HepG2 (cell line): Measurements from ENCODE around the gene CASKIN1. TPM values are rescaled to one million over a fixed set of nuclear protein-coding genes. Genes with fewer than 3 reads are reported as not detected.

Source experiments
- ATAC-seq: fragments of 200-7000 bp; cut with Tn5 transposase; 3 replicates; pipeline ENCODE4 v1.9.1; 2020; ENCODE audit warnings: mild to moderate bottlenecking, moderate library complexity
- BruUV-seq: library from RNA; stranded (reverse); fragments of 400-500 nt; replicated peaks from 2 replicates; lab custom pipeline; 2021; lab: Mats Ljungman, UMichigan
- CTCF ChIA-PET: fragments of 300-600 bp; formaldehyde crosslinking; extraction: SDS; loops from one replicate; lab custom pipeline; 2021; ENCODE audit warnings: low total read pairs, inconsistent platforms, low intra/inter-chr PET ratio; lab: Yijun Ruan, JAX
- POLR2A ChIA-PET: fragments of 350-600 bp; sonication (Branson Sonifier 250); formaldehyde crosslinking; loops from one replicate; lab custom pipeline; 2020; ENCODE audit warnings: antibody characterized with exemption, inconsistent platforms; lab: Yijun Ruan, JAX
- DNase-seq: peaks from one replicate; pipeline ENCODE4 v3.0.0-alpha.2; 2015; ENCODE audit warnings: low spot score
- FAIRE-seq: peaks from 3 replicates; lab custom pipeline; 2011; peaks lifted over from hg19 to GRCh38; lab: Jason Lieb, UNC
- H2AFZ ChIP-seq: one replicate; pipeline ENCODE4 v1.6.1; 2011; ENCODE audit warnings: low read length, inconsistent platforms
- H3K27ac ChIP-seq: fragments of 300-600 bp; 3 replicates; pipeline ENCODE4 v1.8.0; 2011; ENCODE audit warnings: mixed run types, mild to moderate bottlenecking, mixed read lengths, low read length, inconsistent platforms; ENCODE audit not compliant: insufficient read depth; ENCODE audit errors: extremely low read length
- H3K27me3 ChIP-seq, 2 experiments: fragments of 200-600 bp in 1 of 2; 2 replicates in 1 of 2; 3 replicates in 1 of 2; pipeline versions ENCODE4 v1.6.0 to v1.8.0; 2011; ENCODE audit warnings: low read length in 2 of 2, mild to moderate bottlenecking in 2 of 2, moderate library complexity in 2 of 2, inconsistent platforms in 1 of 2; ENCODE audit not compliant: insufficient read depth in 2 of 2, control insufficient read depth in 1 of 2
- H3K36me3 ChIP-seq, 2 experiments: fragments of 200-600 bp in 1 of 2; replicated peaks in 1 of 2; 2 replicates in 1 of 2; 3 replicates in 1 of 2; pipeline versions ENCODE4 v1.5.1 to v1.8.0; 2011; ENCODE audit warnings: low read length in 2 of 2, inconsistent platforms in 1 of 2; ENCODE audit not compliant: insufficient read depth in 2 of 2, control insufficient read depth in 1 of 2
- H3K4me1 ChIP-seq: 2 replicates; pipeline ENCODE4 v1.5.1; 2012; ENCODE audit warnings: low read length, inconsistent platforms; ENCODE audit not compliant: insufficient read depth
- H3K4me2 ChIP-seq: 2 replicates; pipeline ENCODE4 v1.6.0; 2011; ENCODE audit warnings: low read depth, low read length, inconsistent platforms
- H3K4me3 ChIP-seq, 3 experiments: fragments of 200-600 bp in 1 of 3; sonication (generic), shearing (Covaris generic) in 1 of 3; replicated peaks in 1 of 3; 2 replicates each; pipeline ENCODE4 v1.5.1; 2011 to 2016; ENCODE audit warnings: low read length in 3 of 3, inconsistent platforms in 2 of 3, low read depth in 2 of 3, mild to moderate bottlenecking in 2 of 3, control low read depth in 1 of 3, mixed read lengths in 1 of 3; ENCODE audit not compliant: insufficient read depth in 1 of 3
- H3K79me2 ChIP-seq: one replicate; pipeline ENCODE4 v1.6.1; 2011; ENCODE audit warnings: low read length, inconsistent platforms; ENCODE audit not compliant: insufficient read depth
- H3K9ac ChIP-seq: 2 replicates; pipeline ENCODE4 v1.6.0; 2011; ENCODE audit warnings: mild to moderate bottlenecking, low read depth, low read length, inconsistent platforms; ENCODE audit not compliant: insufficient read depth
- H3K9me3 ChIP-seq: 2 replicates; pipeline ENCODE4 v1.5.1; 2012; ENCODE audit warnings: mild to moderate bottlenecking, low read length
- H4K20me1 ChIP-seq: 2 replicates; pipeline ENCODE4 v1.6.0; 2011; ENCODE audit warnings: inconsistent platforms, mild to moderate bottlenecking, low read length, moderate library complexity; ENCODE audit not compliant: insufficient read depth
- AGO2 ChIP-seq: fragments of 200-400 bp; formaldehyde crosslinking; optimal IDR thresholded peaks from 2 replicates; pipeline ENCODE3; 2017; ENCODE audit warnings: mild to moderate bottlenecking, low read depth, low read length, moderate library complexity
- HNRNPL ChIP-seq: fragments of 200-400 bp; formaldehyde crosslinking; IDR thresholded peaks from 2 replicates; pipeline ENCODE4 v1.6.1; 2017; ENCODE audit warnings: mild to moderate bottlenecking, low read depth, low read length
- KAT2B ChIP-seq: fragments of 150-350 bp; IDR thresholded peaks from 2 replicates; pipeline ENCODE4 v1.6.1; 2014; ENCODE audit warnings: low read depth, low read length, borderline replicate concordance
- POLR2A ChIP-seq, 2 experiments: IDR thresholded peaks; 2 replicates each; pipeline ENCODE4 v1.6.1; 2011; ENCODE audit warnings: low read depth in 2 of 2, low read length in 2 of 2, mild to moderate bottlenecking in 1 of 2, moderate library complexity in 1 of 2; ENCODE audit not compliant: insufficient read depth in 1 of 2
- RBM22 ChIP-seq: fragments of 200-400 bp; formaldehyde crosslinking; optimal IDR thresholded peaks from 2 replicates; pipeline ENCODE3; 2017; ENCODE audit warnings: mild to moderate bottlenecking, low read length, moderate library complexity
- ZBTB33 ChIP-seq: sonication (generic); formaldehyde crosslinking; IDR thresholded peaks from 2 replicates; pipeline ENCODE4 v1.4.0; 2020; ENCODE audit warnings: missing genetic modification reagents
- ZNF546 ChIP-seq: sonication (generic); formaldehyde crosslinking; conservative IDR thresholded peaks from 2 replicates; pipeline ENCODE4 v1.8.1; 2023; ENCODE audit warnings: mild to moderate bottlenecking, missing genetic modification reagents
- WGBS: methylation state at CpG from one replicate; pipeline ENCODE4 v1.1.6; 2017; ENCODE audit warnings: low lambda C conversion rate; 5-methylcytosine and 5-hydroxymethylcytosine counted together
- in situ Hi-C: cut with HindIII; loops from 2 replicates; pipeline ENCODE4 v1.10.0; 2017; ENCODE audit warnings: low pct_unique_long_range_greater_than_20kb; ENCODE audit not compliant: extremely low pct_ligation_motif_present
- intact Hi-C: fragments of 100-400 bp; cut with micrococcal nuclease; formaldehyde crosslinking; loops from one replicate; pipeline ENCODE4 v1.10.0; 2022; ENCODE audit not compliant: unreplicated experiment
- polyA plus RNA-seq, 8 experiments: library from polyadenylated mRNA; depleted of rRNA in 3 of 8; stranded (reverse) in 7 of 8; unstranded in 1 of 8; fragments of >200 nt; fragmentation: Illumina TruSeq in 4 of 8; extraction: Trizol in 4 of 8; gene quantifications; 2 replicates each; pipeline versions ENCODE4 v1.2.1 to v1.2.3, GENCODE V29; 2011 to 2016; ENCODE audit warnings: low read depth in 4 of 8, missing spikeins in 1 of 8, mixed read lengths in 1 of 8; ENCODE audit not compliant: insufficient read depth in 1 of 8
- total RNA-seq, 5 experiments: library from RNA; depleted of rRNA; stranded (reverse); fragments of >200 nt; fragmentation: Illumina TruSeq; extraction: Trizol; gene quantifications; 2 replicates each; pipeline ENCODE4 v1.2.3, GENCODE V29; 2016; ENCODE audit warnings: low read depth in 1 of 5

Gene CASKIN1
- total and polyA plus RNA-seq, 2 of the 13 experiments (the other 11 are each of a cell fraction or from before 2014, with no cell fraction given) = 1.2 to 2.2 TPM

GRCh38 chr16:2233872-2234812, 37.7 kb upstream of the CASKIN1 start:
- in situ Hi-C loops = no loop called here
- no TSS peak for BruUV-seq

More at GRCh38 chr16:2233872-2234812, 37.7 kb upstream of the CASKIN1 start:
- intact Hi-C loops = no loop called here
- Histone ChIP-seq H3K4me1 (peaks cover 25% of the 10 kb centered on the region), H3K9ac (no peak overlapping the region), H3K36me3 (peaks cover 15 to 30% of the 10 kb centered on the region in 2 experiments; a peak in 4 of 5 replicates), H3K4me2 (no peak overlapping the region), H3K27ac (no peak overlapping the region), H3K79me2 (no peaks in the 10 kb centered on the region), H2AFZ (no peak overlapping the region), H3K4me3 (no peak overlapping the region), H3K27me3 (no peaks in the 10 kb centered on the region), H4K20me1 (0 out of 2 replicates have a peak, but pooled peaks cover 2% of the 10 kb centered on the region), H3K9me3 (no peaks in the 10 kb centered on the region)
- DNase-seq = no peak
- peak; percentile 1; the same call in 2 of the 3 replicates for ATAC-seq
- no peak for FAIRE-seq
- ChIA-PET CTCF (no interaction called here), POLR2A (no interaction called here)
- TF ChIP-seq AGO2 (peak; percentile 53), RBM22 (peak; percentile 15), KAT2B (no peak), POLR2A (IDR thresholded peaks at IDR 0.05; ENCODE audit: insufficient read depth in 1 of 2, low read depth in 2 of 2, low read length in 2 of 2) (peak in 1 of 2 experiments; percentile 21; a peak in 1 of 4 replicates), ZNF546 (CRISPR knock-in tag) (no peak), HNRNPL (0 out of 2 replicates have a peak, but pooled peaks have one; percentile 41), ZBTB33 (CRISPR knock-in tag) (0 out of 2 replicates have a peak, but pooled peaks have one; percentile 23)
- WGBS = 100% methylated on average over 16 of the region's 51 CpGs
